Duodenal mucosa (tissue), 2 donors: ENCODE data around the gene IGFALS.
A peak's percentile ranks its signal among the peaks of the same experiment; 100 is the strongest.

Experiments used
- H3K27ac ChIP-seq: one replicate; pipeline ENCODE4 v1.7.0; 2013; ENCODE audit warnings: low read depth, low read length
- H3K27me3 ChIP-seq, 2 donors: one replicate each; pipeline ENCODE4 v1.7.0; 2013; ENCODE audit warnings: low read length in 2 of 2, control low read depth in 1 of 2; ENCODE audit not compliant: insufficient read depth in 2 of 2, control insufficient read depth in 1 of 2
- H3K36me3 ChIP-seq, 2 donors: one replicate each; pipeline ENCODE4 v1.7.0; 2013; ENCODE audit warnings: low read length in 2 of 2, control low read depth in 1 of 2; ENCODE audit not compliant: insufficient read depth in 2 of 2, control insufficient read depth in 1 of 2
- H3K4me1 ChIP-seq, 2 donors: one replicate each; pipeline ENCODE4 v1.7.0; 2013; ENCODE audit warnings: low read length in 2 of 2, control low read depth in 1 of 2; ENCODE audit not compliant: insufficient read depth in 2 of 2, control insufficient read depth in 1 of 2
- H3K4me3 ChIP-seq, 2 donors: one replicate each; pipeline ENCODE4 v1.7.0; 2013; ENCODE audit warnings: low read length in 2 of 2, low read depth in 1 of 2
- H3K9ac ChIP-seq, 2 donors: one replicate each; pipeline ENCODE4 v1.7.0; 2013; ENCODE audit warnings: low read length in 2 of 2, low read depth in 1 of 2
- H3K9me3 ChIP-seq, 2 donors: one replicate each; pipeline ENCODE4 v1.7.0; 2013; ENCODE audit warnings: low read length in 2 of 2, control low read depth in 1 of 2; ENCODE audit not compliant: control insufficient read depth in 1 of 2

IGFALS gene

GRCh38 chr16:1825864-1826690 lies 32.6 kb upstream of the IGFALS start:
- Histone ChIP-seq H3K4me1 (peaks cover 34 to 49% of the 10 kb centered on the region in 2 donors), H3K9ac (peak overlapping the region; percentile 68 to 72), H3K27me3 (no peaks in the 10 kb centered on the region), H3K9me3 (no peaks in the 10 kb centered on the region), H3K4me3 (peak overlapping the region; percentile 99 to 100), H3K27ac (peak overlapping the region; percentile 82), H3K36me3 (peaks cover 9 to 15% of the 10 kb centered on the region in 2 donors)

GRCh38 chr16:1825381-1825863 lies 31.9 kb upstream of the IGFALS start:
- Histone ChIP-seq H3K27me3 (no peaks in the 10 kb centered on the region), H3K27ac (peak overlapping the region; percentile 82), H3K9ac (peak overlapping the region; percentile 68 to 72), H3K4me3 (peak overlapping the region; percentile 86 to 100), H3K9me3 (no peaks in the 10 kb centered on the region), H3K4me1 (peaks cover 28 to 43% of the 10 kb centered on the region in 2 donors), H3K36me3 (peaks cover 11 to 21% of the 10 kb centered on the region in 2 donors)

- peak overlapping the region; percentile 3 to 33 for H3K9ac ChIP-seq
- no peaks in the 10 kb centered on the region for H3K9me3 ChIP-seq
- H3K27ac ChIP-seq = no peak overlapping the region
- no peak overlapping the region for H3K4me3 ChIP-seq
- peaks cover 17 to 32% of the 10 kb centered on the region in 2 donors for H3K4me1 ChIP-seq
- H3K27me3 ChIP-seq = no peaks in the 10 kb centered on the region
- peaks cover 11 to 36% of the 10 kb centered on the region in 2 donors for H3K36me3 ChIP-seq
Observed at GRCh38 chr16:1823821-1824220, 30.3 kb upstream of the IGFALS start.

- Histone ChIP-seq H3K4me1 (peaks cover 12 to 29% of the 10 kb centered on the region in 2 donors), H3K9ac (no peak overlapping the region), H3K4me3 (no peak overlapping the region), H3K36me3 (peaks cover 11 to 46% of the 10 kb centered on the region in 2 donors), H3K27me3 (no peaks in the 10 kb centered on the region), H3K27ac (no peak overlapping the region), H3K9me3 (no peaks in the 10 kb centered on the region)
Observed at GRCh38 chr16:1822801-1823200, 29.3 kb upstream of the IGFALS start.

- no peak overlapping the region for H3K27ac ChIP-seq
- peaks cover 11 to 53% of the 10 kb centered on the region in 2 donors for H3K36me3 ChIP-seq
Observed at GRCh38 chr16:1821861-1822611, 28.5 kb upstream of the IGFALS start.

GRCh38 chr16:1820946-1821290 lies 27.4 kb upstream of the IGFALS start:
- Histone ChIP-seq H3K4me3 (no peak overlapping the region), H3K9me3 (no peaks in the 10 kb centered on the region), H3K4me1 (peaks cover 8 to 21% of the 10 kb centered on the region in 2 donors), H3K9ac (no peak overlapping the region), H3K27me3 (no peaks in the 10 kb centered on the region), H3K27ac (no peak overlapping the region), H3K36me3 (peaks cover 18 to 62% of the 10 kb centered on the region in 2 donors)

More at GRCh38 chr16:1821861-1822611, 28.5 kb upstream of the IGFALS start:
- Histone ChIP-seq H3K9ac (no peak overlapping the region), H3K27me3 (no peaks in the 10 kb centered on the region), H3K4me1 (peaks cover 8 to 21% of the 10 kb centered on the region in 2 donors), H3K9me3 (no peaks in the 10 kb centered on the region), H3K4me3 (no peak overlapping the region)

- Histone ChIP-seq H3K4me1 (peaks cover 3 to 15% of the 10 kb centered on the region in 2 donors), H3K4me3 (no peak overlapping the region), H3K27me3 (no peaks in the 10 kb centered on the region), H3K36me3 (peaks cover 20 to 65% of the 10 kb centered on the region in 2 donors), H3K9me3 (no peaks in the 10 kb centered on the region), H3K27ac (no peak overlapping the region), H3K9ac (no peak overlapping the region)
Observed at GRCh38 chr16:1820096-1820945, 26.8 kb upstream of the IGFALS start.

GRCh38 chr16:1819611-1820010 lies 26.1 kb upstream of the IGFALS start:
- Histone ChIP-seq H3K36me3 (peaks cover 25 to 70% of the 10 kb centered on the region in 2 donors), H3K27ac (no peak overlapping the region), H3K4me3 (no peak overlapping the region), H3K4me1 (peaks cover 0 to 8% of the 10 kb centered on the region in 2 donors), H3K27me3 (no peaks in the 10 kb centered on the region), H3K9ac (no peak overlapping the region), H3K9me3 (no peaks in the 10 kb centered on the region)

GRCh38 chr16:1818873-1819525 lies 25.5 kb upstream of the IGFALS start:
- H3K9me3 ChIP-seq = no peaks in the 10 kb centered on the region
- no peak overlapping the region for H3K27ac ChIP-seq
- H3K27me3 ChIP-seq = no peaks in the 10 kb centered on the region
- H3K4me1 ChIP-seq = peaks cover 0 to 2% of the 10 kb centered on the region in 2 donors
- H3K9ac ChIP-seq = no peak overlapping the region
- H3K4me3 ChIP-seq = no peak overlapping the region
- peaks cover 25 to 70% of the 10 kb centered on the region in 2 donors for H3K36me3 ChIP-seq
